Activated CD8-positive, alpha-beta memory T cell treated with anti-CD3 and anti-CD28 coated beads for 36 hours (primary cell): ENCODE measurements around the gene TBCC. TPM values are rescaled to one million over a fixed set of nuclear protein-coding genes. Genes with fewer than 3 reads are reported as not detected.
"Not testable (repeated sequence)": the region's sequence is repeated elsewhere in the genome, so short reads cannot be mapped to it uniquely, and the experiment has no call there.

Experiments
- CTCF ChIA-PET: fragments of 350-600 bp; sonication (Branson Sonifier 250); formaldehyde crosslinking; loops from one replicate; lab custom pipeline; 2021; ENCODE audit warnings: antibody characterized with exemption; lab: Charles Lee
- POLR2A ChIA-PET: fragments of 350-600 bp; sonication (Branson Sonifier 250); formaldehyde crosslinking; loops from one replicate; lab custom pipeline; 2021; ENCODE audit warnings: antibody characterized with exemption; lab: Charles Lee
- total RNA-seq, 2 experiments: library from RNA; stranded (reverse); gene quantifications; one replicate each; pipeline ENCODE4 v1.2.3, GENCODE V29; 2021

TBCC gene
- total RNA-seq, 2 experiments from 2014 or later = 17.3 to 17.6 TPM

- POLR2A ChIA-PET = no interaction called here
- CTCF ChIA-PET = no interaction called here
These were observed 31.4 kb upstream of the TBCC start for GRCh38 chr6:42777126-42777822.

GRCh38 chr6:42774821-42775487 is 29.1 kb upstream of the TBCC start:
- CTCF ChIA-PET = not testable (repeated sequence)
- POLR2A ChIA-PET = interaction anchor here (0.9 kb wide), 1 partner anchor 28 kb away, joined by 5 read pairs; no protein-coding TSS in a partner anchor

- ChIA-PET CTCF (no interaction called here), POLR2A (no interaction called here)
These were observed 28.3 kb upstream of the TBCC start for GRCh38 chr6:42774201-42774600.

GRCh38 chr6:42771741-42772100 is 25.8 kb upstream of the TBCC start:
- ChIA-PET POLR2A (interaction anchor here (1.1 to 5.3 kb wide), 4 partner anchors 10 to 108 kb away, joined by 4 to 48 read pairs (median 16); partner anchors contain the start of genes BICRAL, RPL7L1 and TBCC), CTCF (interaction anchor here (0.8 to 2.8 kb wide), 2 partner anchors 11 to 25 kb away, joined by 3 to 11 read pairs; partner anchors contain the start of gene TBCC)

GRCh38 chr6:42769836-42770235 is 23.9 kb upstream of the TBCC start:
- ChIA-PET POLR2A (interaction anchor here (2.5 to 5.3 kb wide), 3 partner anchors 12 to 24 kb away, joined by 9 to 48 read pairs (median 27); partner anchors contain the start of genes BICRAL and TBCC), CTCF (interaction anchor here (1.0 to 2.8 kb wide), 3 partner anchors 18 to 43 kb away, joined by 3 to 11 read pairs (median 3); partner anchors contain the start of gene TBCC)

GRCh38 chr6:42769051-42769450 is 23.1 kb upstream of the TBCC start:
- POLR2A ChIA-PET = interaction anchor here (0.5 to 5.3 kb wide), 4 partner anchors 13 to 844 kb away, joined by 4 to 48 read pairs (median 18); partner anchors contain the start of genes BICRAL and TBCC

GRCh38 chr6:42766163-42766670 is 20.3 kb upstream of the TBCC start:
- ChIA-PET CTCF (interaction anchor here (0.9 to 1.9 kb wide), 2 partner anchors 19 to 21 kb away, joined by 3 to 4 read pairs; no protein-coding TSS in a partner anchor), POLR2A (interaction anchor here (0.7 kb wide), 1 partner anchor 11 kb away, joined by 5 read pairs; no protein-coding TSS in a partner anchor)

More at GRCh38 chr6:42769051-42769450, 23.1 kb upstream of the TBCC start:
- CTCF ChIA-PET = interaction anchor here (0.9 to 1.0 kb wide), 2 partner anchors 18 to 49 kb away, joined by 3 read pairs; no protein-coding TSS in a partner anchor

GRCh38 chr6:42764911-42765648 is 19.2 kb upstream of the TBCC start:
- CTCF ChIA-PET = interaction anchor here (1.0 to 1.9 kb wide), 2 partner anchors 18 to 39 kb away, joined by 3 to 4 read pairs; no protein-coding TSS in a partner anchor
- POLR2A ChIA-PET = no interaction called here

- ChIA-PET CTCF (interaction anchor here (0.9 to 1.0 kb wide), 2 partner anchors 15 to 23 kb away, joined by 3 to 4 read pairs; no protein-coding TSS in a partner anchor), POLR2A (interaction anchor here (0.6 kb wide), 1 partner anchor 110 kb away, joined by 4 read pairs; no protein-coding TSS in a partner anchor)
These were observed 17.0 kb upstream of the TBCC start for GRCh38 chr6:42762950-42763349.

GRCh38 chr6:42762426-42762859 is 16.5 kb upstream of the TBCC start:
- ChIA-PET CTCF (interaction anchor here (0.9 to 1.0 kb wide), 2 partner anchors 15 to 23 kb away, joined by 3 to 4 read pairs; no protein-coding TSS in a partner anchor), POLR2A (interaction anchor here (0.6 to 0.7 kb wide), 2 partner anchors 9 to 110 kb away, joined by 4 read pairs; no protein-coding TSS in a partner anchor)

- POLR2A ChIA-PET = interaction anchor here (0.6 to 0.7 kb wide), 2 partner anchors 10 to 13 kb away, joined by 4 read pairs; no protein-coding TSS in a partner anchor
- CTCF ChIA-PET = interaction anchor here (0.5 kb wide), 1 partner anchor 1578 kb away, joined by 3 read pairs; no protein-coding TSS in a partner anchor
These were observed 15.6 kb upstream of the TBCC start for GRCh38 chr6:42761287-42762067.

GRCh38 chr6:42758756-42759430 is 13.0 kb upstream of the TBCC start:
- POLR2A ChIA-PET = no interaction called here
- CTCF ChIA-PET = no interaction called here

GRCh38 chr6:42756722-42757121 is 10.8 kb upstream of the TBCC start:
- CTCF ChIA-PET = no interaction called here
- POLR2A ChIA-PET = no interaction called here

- ChIA-PET POLR2A (no interaction called here), CTCF (no interaction called here)
These were observed 8.9 kb upstream of the TBCC start for GRCh38 chr6:42754759-42755158.

GRCh38 chr6:42751055-42751454 is 5.2 kb upstream of the TBCC start:
- ChIA-PET CTCF (interaction anchor here (1.6 kb wide), 1 partner anchor 18 kb away, joined by 3 read pairs; no protein-coding TSS in a partner anchor), POLR2A (no interaction called here)

- ChIA-PET POLR2A (interaction anchor here (0.6 to 4.3 kb wide), 11 partner anchors 13 to 397 kb away, joined by 3 to 67 read pairs (median 5); partner anchors contain the start of genes BICRAL, CNPY3 and RPL7L1), CTCF (interaction anchor here (1.1 to 1.8 kb wide), 3 partner anchors 15 to 395 kb away, joined by 3 to 4 read pairs (median 3); no protein-coding TSS in a partner anchor)
These were observed 2.4 kb upstream of the TBCC start for GRCh38 chr6:42748203-42748898.
